ENCODE results near the gene CDC5L.

CDC5L gene

GRCh38 chr6:44375071-44375470 lies 12.4 kb upstream of the CDC5L start:
- no peak for DNase-seq

- DNase-seq = no peak
Measured at GRCh38 chr6:44377484-44377883, 10.0 kb upstream of the CDC5L start.

- no peak for DNase-seq
Measured at GRCh38 chr6:44377971-44378370, 9.5 kb upstream of the CDC5L start.

- DNase-seq = no peak
Measured at GRCh38 chr6:44381739-44382138, 5.8 kb upstream of the CDC5L start.

- no peak for DNase-seq
Measured at GRCh38 chr6:44386364-44386928, 1.1 kb upstream of the CDC5L start.

- DNase-seq = no peak
Measured at GRCh38 chr6:44386929-44387345, 569 bp upstream of the CDC5L start.

GRCh38 chr6:44388135-44388487 lies 605 bp downstream of the CDC5L start:
- no peak for DNase-seq

- DNase-seq = no peak
Measured at GRCh38 chr6:44388887-44389286, 1.4 kb downstream of the CDC5L start.

GRCh38 chr6:44390158-44390683 lies 2.7 kb downstream of the CDC5L start:
- DNase-seq = no peak

GRCh38 chr6:44395501-44395900 lies 8.0 kb downstream of the CDC5L start:
- DNase-seq = no peak

- no peak for DNase-seq
Measured at GRCh38 chr6:44396968-44397367, 9.5 kb downstream of the CDC5L start.

GRCh38 chr6:44397424-44398164 lies 10.1 kb downstream of the CDC5L start:
- no peak for DNase-seq

- DNase-seq = no peak
Measured at GRCh38 chr6:44399991-44400390, 12.5 kb downstream of the CDC5L start.

GRCh38 chr6:44400572-44400971 lies 13.1 kb downstream of the CDC5L start:
- DNase-seq = no peak

GRCh38 chr6:44401138-44401537 lies 13.6 kb downstream of the CDC5L start:
- no peak for DNase-seq

GRCh38 chr6:44404022-44404714 lies 16.7 kb downstream of the CDC5L start:
- no peak for DNase-seq

GRCh38 chr6:44404715-44405099 lies 17.2 kb downstream of the CDC5L start:
- no peak for DNase-seq

GRCh38 chr6:44407951-44408670 lies 20.6 kb downstream of the CDC5L start:
- DNase-seq = no peak

GRCh38 chr6:44409207-44409794 lies 21.8 kb downstream of the CDC5L start:
- DNase-seq = no peak

- DNase-seq = no peak
Measured at GRCh38 chr6:44410363-44410762, 22.9 kb downstream of the CDC5L start.

- no peak for DNase-seq
Measured at GRCh38 chr6:44411141-44411540, 23.6 kb downstream of the CDC5L start.

- DNase-seq = no peak
Measured at GRCh38 chr6:44415449-44415848, 27.9 kb downstream of the CDC5L start.

- no peak for DNase-seq
Measured at GRCh38 chr6:44415873-44416502, 28.5 kb downstream of the CDC5L start.
